ENCODE measurements around the gene CACNB2. TPM values are rescaled to one million over a fixed set of nuclear protein-coding genes. Genes with fewer than 3 reads are reported as not detected.

CACNB2 gene
- total and polyA plus RNA-seq, 7 experiments from 2014 or later = 0.30 to 0.49 (median 0.48) TPM; not detected in 4

DNA sequence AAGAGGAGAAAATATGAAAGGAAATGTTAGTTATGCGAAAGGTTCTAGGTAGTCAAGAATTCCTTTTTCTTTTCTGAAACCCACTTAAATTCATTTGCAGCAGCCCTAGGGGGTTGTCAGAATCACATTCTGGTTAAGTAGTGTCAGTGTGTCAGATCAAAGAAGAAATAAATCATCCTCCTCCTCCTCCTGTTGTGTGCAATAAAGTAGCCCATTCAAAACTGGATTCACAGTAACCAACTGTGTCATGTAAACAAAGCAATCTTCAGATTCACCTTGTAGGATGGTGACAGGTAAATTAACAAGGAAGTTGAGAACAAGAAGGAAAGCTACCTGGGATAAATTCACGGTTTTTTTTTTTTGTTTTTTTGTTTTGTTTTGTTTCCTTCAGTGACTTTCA lies 383.6 kb downstream of the CACNB2 start:
- H3K9me3 Mint-ChIP-seq = peaks cover 0 to 17% (median 6%) of the 10 kb centered on the region in 11 donors
- Histone ChIP-seq H3K36me3 (ENCODE audit: control insufficient read depth in 2 of 3, insufficient read depth in 3 of 3, low read length in 3 of 3) (no peaks in the 10 kb centered on the region), H3K4me1 (ENCODE audit: control insufficient read depth in 2 of 2, insufficient read depth in 2 of 2, low read length in 2 of 2) (no peaks in the 10 kb centered on the region), H3K27ac (ENCODE audit: low read depth, low read length) (no peak overlapping the region), H3K4me3 (ENCODE audit: low read length) (no peak overlapping the region), H3K27me3 (ENCODE audit: control insufficient read depth in 2 of 2, insufficient read depth in 2 of 2, low read length in 2 of 2) (no peaks in the 10 kb centered on the region), H3K9me3 (ENCODE audit: control insufficient read depth in 2 of 3, low read length in 3 of 3) (no peaks in the 10 kb centered on the region)
- no peak overlapping the region for H3K4me3 Mint-ChIP-seq
- ChIA-PET POLR2A (no interaction called here), CTCF (interaction anchor here (0.6 kb wide), 1 partner anchor 121 kb away, joined by 3 read pairs; no protein-coding TSS in a partner anchor)
- intact Hi-C loops (cut with micrococcal nuclease) = no loop called here
- ATAC-seq (no peak), DNase-seq (no peak)
- peaks cover 0 to 5% (median 0%) of the 10 kb centered on the region in 5 donors for H3K27me3 Mint-ChIP-seq
- H3K4me1 Mint-ChIP-seq = no peaks in the 10 kb centered on the region
- H3K36me3 Mint-ChIP-seq = peaks cover 0 to 15% (median 4%) of the 10 kb centered on the region in 5 donors
- no peak overlapping the region for H3K27ac Mint-ChIP-seq

GRCh38 chr10:18527687-18528086 lies 387.5 kb downstream of the CACNB2 start:
- intact Hi-C loops (cut with micrococcal nuclease) = no loop called here
- ChIA-PET CTCF (no interaction called here), POLR2A (no interaction called here)
- Histone ChIP-seq H3K4me3 (ENCODE audit: low read length) (no peak overlapping the region), H3K4me1 (ENCODE audit: control insufficient read depth in 2 of 2, insufficient read depth in 2 of 2, low read length in 2 of 2) (no peaks in the 10 kb centered on the region), H3K27ac (ENCODE audit: low read depth, low read length) (no peak overlapping the region), H3K36me3 (ENCODE audit: control insufficient read depth in 2 of 3, insufficient read depth in 3 of 3, low read length in 3 of 3) (no peaks in the 10 kb centered on the region), H3K9me3 (ENCODE audit: control insufficient read depth in 2 of 3, low read length in 3 of 3) (no peaks in the 10 kb centered on the region), H3K27me3 (ENCODE audit: control insufficient read depth in 2 of 2, insufficient read depth in 2 of 2, low read length in 2 of 2) (no peaks in the 10 kb centered on the region)
- H3K27ac Mint-ChIP-seq = no peak overlapping the region
- H3K4me3 Mint-ChIP-seq = no peak overlapping the region
- no peak for DNase-seq
- no peak for ATAC-seq
- H3K4me1 Mint-ChIP-seq = no peaks in the 10 kb centered on the region
- H3K9me3 Mint-ChIP-seq = peaks cover 0 to 13% (median 6%) of the 10 kb centered on the region in 11 donors
- no peaks in the 10 kb centered on the region for H3K27me3 Mint-ChIP-seq
- H3K36me3 Mint-ChIP-seq = peaks cover 4 to 39% (median 23%) of the 10 kb centered on the region in 5 donors

DNA sequence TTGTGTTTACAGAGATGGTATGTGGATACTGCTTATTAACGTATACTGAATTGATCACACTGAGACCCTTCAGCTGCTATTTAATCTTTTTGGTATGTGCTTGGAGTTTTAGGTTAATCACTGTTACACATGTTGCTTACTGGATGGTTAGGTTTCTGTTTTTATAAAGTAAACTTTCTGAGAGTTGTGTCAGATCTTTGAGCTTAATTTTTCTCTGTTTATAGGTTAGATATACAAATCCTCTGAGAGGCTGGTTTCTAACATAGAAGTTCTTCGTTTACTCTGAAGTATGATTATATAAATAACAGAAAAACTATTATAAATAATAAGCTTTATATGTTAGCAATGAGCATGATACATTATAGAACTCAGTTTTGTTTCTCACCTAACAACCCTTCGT lies 388.1 kb downstream of the CACNB2 start:
- Histone ChIP-seq H3K4me3 (ENCODE audit: low read length) (no peak overlapping the region), H3K9me3 (ENCODE audit: control insufficient read depth in 2 of 3, low read length in 3 of 3) (no peaks in the 10 kb centered on the region), H3K27me3 (ENCODE audit: control insufficient read depth in 2 of 2, insufficient read depth in 2 of 2, low read length in 2 of 2) (no peaks in the 10 kb centered on the region), H3K27ac (ENCODE audit: low read depth, low read length) (no peak overlapping the region), H3K4me1 (ENCODE audit: control insufficient read depth in 2 of 2, insufficient read depth in 2 of 2, low read length in 2 of 2) (no peaks in the 10 kb centered on the region), H3K36me3 (ENCODE audit: control insufficient read depth in 2 of 3, insufficient read depth in 3 of 3, low read length in 3 of 3) (no peaks in the 10 kb centered on the region)
- peaks cover 4 to 44% (median 29%) of the 10 kb centered on the region in 5 donors for H3K36me3 Mint-ChIP-seq
- POLR2A ChIA-PET = no interaction called here
- DNase-seq (no peak), ATAC-seq (no peak)
- H3K4me3 Mint-ChIP-seq = no peak overlapping the region
- CTCF ChIA-PET = no interaction called here
- no peaks in the 10 kb centered on the region for H3K4me1 Mint-ChIP-seq
- no peak overlapping the region for H3K27ac Mint-ChIP-seq
- H3K27me3 Mint-ChIP-seq = no peaks in the 10 kb centered on the region
- H3K9me3 Mint-ChIP-seq = peaks cover 0 to 13% (median 6%) of the 10 kb centered on the region in 11 donors
- intact Hi-C loops (cut with micrococcal nuclease) = no loop called here

- no peak overlapping the region for H3K4me3 Mint-ChIP-seq
- intact Hi-C loops (cut with micrococcal nuclease) = no loop called here
- H3K9me3 Mint-ChIP-seq = peaks cover 0 to 13% (median 6%) of the 10 kb centered on the region in 11 donors
Measured at GRCh38 chr10:18532881-18533535, 392.8 kb downstream of the CACNB2 start.

DNA sequence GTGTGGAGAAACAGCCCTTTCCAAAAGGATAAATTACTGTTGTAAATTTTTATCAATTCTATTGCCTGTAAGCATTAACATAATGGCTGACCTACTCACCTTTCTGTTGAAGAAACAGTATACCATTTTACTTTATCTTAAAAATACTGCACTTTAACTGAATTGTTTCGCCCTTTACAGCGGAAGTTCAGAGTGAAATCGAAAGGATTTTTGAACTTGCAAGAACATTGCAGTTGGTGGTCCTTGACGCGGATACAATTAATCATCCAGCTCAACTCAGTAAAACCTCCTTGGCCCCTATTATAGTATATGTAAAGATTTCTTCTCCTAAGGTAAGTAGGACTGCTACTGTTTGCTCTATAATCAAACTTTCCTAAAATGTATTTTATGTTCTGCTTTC lies 393.7 kb downstream of the CACNB2 start:
- no peaks in the 10 kb centered on the region for H3K27me3 Mint-ChIP-seq
- intact Hi-C loops (cut with micrococcal nuclease) = no loop called here
- CTCF ChIA-PET = no interaction called here
- Histone ChIP-seq H3K27ac (ENCODE audit: low read depth, low read length) (no peak overlapping the region), H3K27me3 (ENCODE audit: control insufficient read depth in 2 of 2, insufficient read depth in 2 of 2, low read length in 2 of 2) (no peaks in the 10 kb centered on the region), H3K36me3 (ENCODE audit: control insufficient read depth in 2 of 3, insufficient read depth in 3 of 3, low read length in 3 of 3) (no peaks in the 10 kb centered on the region), H3K9me3 (ENCODE audit: control insufficient read depth in 2 of 3, low read length in 3 of 3) (no peaks in the 10 kb centered on the region), H3K4me3 (ENCODE audit: low read length) (no peak overlapping the region), H3K4me1 (ENCODE audit: control insufficient read depth in 2 of 2, insufficient read depth in 2 of 2, low read length in 2 of 2) (no peaks in the 10 kb centered on the region)
- peaks cover 0 to 13% (median 6%) of the 10 kb centered on the region in 11 donors for H3K9me3 Mint-ChIP-seq
- peaks cover 4 to 64% (median 54%) of the 10 kb centered on the region in 5 donors for H3K36me3 Mint-ChIP-seq
- H3K4me3 Mint-ChIP-seq = no peak overlapping the region
- DNase-seq = no peak
- H3K4me1 Mint-ChIP-seq = no peaks in the 10 kb centered on the region
- ATAC-seq = no peak
- POLR2A ChIA-PET = no interaction called here
- H3K27ac Mint-ChIP-seq = no peak overlapping the region

More at GRCh38 chr10:18532881-18533535, 392.8 kb downstream of the CACNB2 start:
- Histone ChIP-seq H3K27me3 (ENCODE audit: control insufficient read depth in 2 of 2, insufficient read depth in 2 of 2, low read length in 2 of 2) (no peaks in the 10 kb centered on the region), H3K4me1 (ENCODE audit: control insufficient read depth in 2 of 2, insufficient read depth in 2 of 2, low read length in 2 of 2) (no peaks in the 10 kb centered on the region), H3K36me3 (ENCODE audit: control insufficient read depth in 2 of 3, insufficient read depth in 3 of 3, low read length in 3 of 3) (no peaks in the 10 kb centered on the region), H3K9me3 (ENCODE audit: control insufficient read depth in 2 of 3, low read length in 3 of 3) (no peaks in the 10 kb centered on the region), H3K4me3 (ENCODE audit: low read length) (no peak overlapping the region), H3K27ac (ENCODE audit: low read depth, low read length) (no peak overlapping the region)
- ATAC-seq = no peak
- Mint-ChIP-seq H3K27me3 (no peaks in the 10 kb centered on the region), H3K36me3 (peaks cover 4 to 57% (median 49%) of the 10 kb centered on the region in 5 donors), H3K27ac (no peak overlapping the region), H3K4me1 (no peaks in the 10 kb centered on the region)
- ChIA-PET POLR2A (no interaction called here), CTCF (no interaction called here)
- DNase-seq = no peak

DNA sequence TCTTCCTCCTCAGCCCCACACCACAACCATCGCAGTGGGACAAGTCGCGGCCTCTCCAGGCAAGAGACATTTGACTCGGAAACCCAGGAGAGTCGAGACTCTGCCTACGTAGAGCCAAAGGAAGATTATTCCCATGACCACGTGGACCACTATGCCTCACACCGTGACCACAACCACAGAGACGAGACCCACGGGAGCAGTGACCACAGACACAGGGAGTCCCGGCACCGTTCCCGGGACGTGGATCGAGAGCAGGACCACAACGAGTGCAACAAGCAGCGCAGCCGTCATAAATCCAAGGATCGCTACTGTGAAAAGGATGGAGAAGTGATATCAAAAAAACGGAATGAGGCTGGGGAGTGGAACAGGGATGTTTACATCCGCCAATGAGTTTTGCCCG lies 399.1 kb downstream of the CACNB2 start:
- ChIA-PET CTCF (no interaction called here), POLR2A (no interaction called here)
- Histone ChIP-seq H3K27ac (ENCODE audit: low read depth, low read length) (no peak overlapping the region), H3K27me3 (ENCODE audit: control insufficient read depth in 2 of 2, insufficient read depth in 2 of 2, low read length in 2 of 2) (no peaks in the 10 kb centered on the region), H3K36me3 (ENCODE audit: control insufficient read depth in 2 of 3, insufficient read depth in 3 of 3, low read length in 3 of 3) (peaks cover 0 to 24% (median 0%) of the 10 kb centered on the region in 3 experiments), H3K4me1 (ENCODE audit: control insufficient read depth in 2 of 2, insufficient read depth in 2 of 2, low read length in 2 of 2) (no peaks in the 10 kb centered on the region), H3K4me3 (ENCODE audit: low read length) (no peak overlapping the region), H3K9me3 (ENCODE audit: control insufficient read depth in 2 of 3, low read length in 3 of 3) (no peaks in the 10 kb centered on the region)
- Mint-ChIP-seq H3K27me3 (no peaks in the 10 kb centered on the region), H3K27ac (no peak overlapping the region), H3K4me3 (no peak overlapping the region), H3K36me3 (peaks cover 13 to 60% (median 57%) of the 10 kb centered on the region in 5 donors), H3K9me3 (no peaks in the 10 kb centered on the region), H3K4me1 (no peaks in the 10 kb centered on the region)
- intact Hi-C loops (cut with micrococcal nuclease) = no loop called here
- no peak for ATAC-seq
- DNase-seq = no peak

- ChIA-PET POLR2A (no interaction called here), CTCF (no interaction called here)
- Mint-ChIP-seq H3K27me3 (no peaks in the 10 kb centered on the region), H3K27ac (no peak overlapping the region), H3K9me3 (no peaks in the 10 kb centered on the region), H3K4me3 (no peak overlapping the region), H3K36me3 (peaks cover 13 to 61% (median 57%) of the 10 kb centered on the region in 5 donors), H3K4me1 (no peaks in the 10 kb centered on the region)
- Histone ChIP-seq H3K4me3 (ENCODE audit: low read length) (no peak overlapping the region), H3K27ac (ENCODE audit: low read depth, low read length) (no peak overlapping the region), H3K4me1 (ENCODE audit: control insufficient read depth in 2 of 2, insufficient read depth in 2 of 2, low read length in 2 of 2) (no peaks in the 10 kb centered on the region), H3K9me3 (ENCODE audit: control insufficient read depth in 2 of 3, low read length in 3 of 3) (no peaks in the 10 kb centered on the region), H3K36me3 (ENCODE audit: control insufficient read depth in 2 of 3, insufficient read depth in 3 of 3, low read length in 3 of 3) (peaks cover 0 to 30% (median 0%) of the 10 kb centered on the region in 3 experiments), H3K27me3 (ENCODE audit: control insufficient read depth in 2 of 2, insufficient read depth in 2 of 2, low read length in 2 of 2) (no peaks in the 10 kb centered on the region)
- ATAC-seq = no peak
- intact Hi-C loops (cut with micrococcal nuclease) = no loop called here
- no peak for DNase-seq
Measured at GRCh38 chr10:18540195-18540594, 400.0 kb downstream of the CACNB2 start.

Data from naive thymus-derived CD4-positive, alpha-beta T cell (primary cell).